LNCaP clone FGC (cell line): ENCODE measurements around the gene HOXB4.

Experiments used
- DNase-seq: peaks from one replicate; pipeline ENCODE4 v3.0.0-alpha.2; 2011; ENCODE audit warnings: low read depth
- H3K4me3 ChIP-seq: 2 replicates; pipeline ENCODE4 v1.5.1; 2011; ENCODE audit warnings: mild to moderate bottlenecking, low read depth, low read length, control low read depth
- CTCF ChIP-seq: IDR thresholded peaks from 2 replicates; pipeline ENCODE4 v1.5.1; 2012; ENCODE audit warnings: mild to moderate bottlenecking; ENCODE audit not compliant: control insufficient read depth, insufficient read depth; ENCODE audit errors: extremely low read depth

The HOXB4 gene

GRCh38 chr17:48587276-48588073 is 9.3 kb upstream of the HOXB4 start:
- TF ChIP-seq CTCF: no peak
- DNase-seq: no peak
- H3K4me3 ChIP-seq: no peak overlapping the region

DNA sequence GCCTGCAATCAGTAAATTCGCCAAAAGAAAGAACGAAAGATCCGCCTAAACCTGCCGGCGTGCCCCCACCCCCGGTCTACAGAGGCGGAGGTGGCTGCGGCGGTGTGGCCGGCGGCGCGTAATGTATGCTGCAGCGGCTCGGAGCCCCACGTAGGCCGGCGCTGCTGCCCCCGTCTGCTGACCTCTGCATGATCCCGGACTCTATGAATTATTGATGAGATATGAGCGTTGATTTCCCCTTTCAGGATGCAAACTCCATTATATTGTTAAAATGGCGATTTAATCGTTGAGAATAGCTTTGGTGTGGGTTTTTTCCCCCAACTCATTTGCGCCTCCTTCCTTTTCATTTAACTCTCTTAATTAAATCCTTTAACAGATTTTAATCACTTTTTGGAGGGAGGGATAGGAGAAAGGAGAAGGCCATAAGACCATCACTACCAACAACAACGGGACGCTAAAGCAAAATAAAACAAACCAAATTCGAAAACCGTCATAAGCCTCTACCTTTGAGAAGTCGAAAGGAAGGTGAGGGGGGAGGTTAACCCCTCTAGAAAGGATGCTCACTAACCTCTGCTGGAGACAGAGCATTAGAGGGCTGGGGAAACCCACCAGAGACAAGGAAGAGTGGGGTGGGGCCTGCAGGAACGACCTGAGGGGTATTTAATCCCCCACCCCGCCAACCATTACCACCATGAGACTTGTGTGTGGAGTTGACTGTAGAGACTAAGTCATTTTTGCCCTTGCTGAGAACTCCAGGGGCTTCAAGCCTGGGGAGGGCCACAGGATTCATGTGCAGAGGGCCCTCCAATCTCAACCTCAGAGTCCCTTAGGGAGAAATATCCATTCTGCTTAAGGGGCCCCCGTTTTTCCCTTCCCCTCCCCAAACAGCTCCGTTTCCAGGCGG is 8.5 kb upstream of the HOXB4 start:
- no peak for DNase-seq
- H3K4me3 ChIP-seq: no peak overlapping the region
- no peak for TF ChIP-seq CTCF

GRCh38 chr17:48584223-48584741 is 6.1 kb upstream of the HOXB4 start:
- TF ChIP-seq CTCF: no peak
- H3K4me3 ChIP-seq: no peak overlapping the region
- DNase-seq: no peak

DNA sequence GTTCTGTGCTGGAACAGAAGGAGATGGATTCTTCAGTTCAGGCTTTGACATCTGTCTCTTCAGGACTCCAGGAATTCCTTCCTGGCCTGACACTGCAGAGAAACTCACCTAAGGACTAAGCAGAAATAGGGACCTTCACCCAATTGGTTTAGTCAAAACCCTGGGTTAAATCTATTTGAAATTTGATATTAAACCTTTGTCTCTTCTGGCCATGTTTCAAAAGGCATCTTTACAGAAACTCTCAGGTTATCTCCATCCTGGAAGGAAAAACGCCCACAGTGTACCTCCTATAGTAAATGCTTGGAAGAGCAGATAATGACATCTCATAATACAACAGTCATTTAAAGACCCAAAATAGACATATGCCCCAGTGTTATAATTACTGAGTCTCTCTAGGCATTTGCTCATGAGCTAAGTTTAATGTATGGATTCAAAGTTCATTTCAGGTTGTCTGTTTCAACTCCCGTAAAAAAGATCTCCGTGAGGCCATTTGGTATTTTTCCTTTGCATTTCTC is 5.6 kb upstream of the HOXB4 start:
- no peak for DNase-seq
- TF ChIP-seq CTCF: no peak
- H3K4me3 ChIP-seq: no peak overlapping the region

GRCh38 chr17:48582750-48583069 is 4.6 kb upstream of the HOXB4 start:
- no peak for DNase-seq
- no peak for TF ChIP-seq CTCF
- H3K4me3 ChIP-seq: no peak overlapping the region

DNA sequence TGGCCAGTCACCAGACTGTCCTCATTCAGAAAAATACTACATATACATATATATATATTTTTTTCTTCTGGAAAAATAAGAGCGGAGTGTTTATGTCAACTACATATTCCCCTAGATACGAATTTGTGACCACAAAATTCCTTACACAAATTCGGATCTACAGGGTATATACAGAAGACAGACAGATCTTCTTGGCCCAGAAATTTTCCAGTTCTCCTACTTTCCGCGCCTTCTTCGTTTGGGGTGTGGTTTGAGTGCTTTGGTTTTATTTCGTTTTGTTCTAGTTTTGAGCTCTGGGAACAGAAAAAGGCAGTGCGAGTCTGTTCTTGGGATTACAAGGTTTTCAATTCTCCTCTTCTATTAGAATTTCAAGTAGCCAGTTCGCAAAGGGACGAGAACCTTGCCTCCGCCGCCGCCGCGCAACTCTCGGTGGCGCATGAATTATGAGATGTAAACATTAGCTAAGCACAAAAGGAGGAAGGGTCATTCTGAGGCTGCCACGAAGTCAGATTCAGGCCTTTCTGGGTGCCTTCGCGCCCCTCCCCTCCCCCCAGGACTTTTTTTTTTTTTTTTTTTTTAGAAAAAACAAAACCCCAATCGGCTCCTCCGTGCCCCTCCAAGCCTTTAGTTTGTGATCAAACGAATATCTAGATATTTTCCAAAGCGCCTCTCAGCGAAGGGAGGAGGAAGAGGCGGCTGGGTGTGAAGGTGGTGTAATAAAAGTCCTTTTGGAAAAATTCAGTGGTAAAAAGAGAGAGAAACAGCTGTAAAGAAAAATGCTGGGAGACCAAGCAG is 1.8 kb upstream of the HOXB4 start:
- no peak for TF ChIP-seq CTCF
- no peak for DNase-seq
- no peak overlapping the region for H3K4me3 ChIP-seq
